ENCODE measurements around the gene SLC28A3. TPM values are rescaled to one million over a fixed set of nuclear protein-coding genes. Genes with fewer than 3 reads are reported as not detected.

Gene SLC28A3
- total RNA-seq, 1 experiment from 2014 or later, result 0.77 TPM

GRCh38 chr9:84226126-84226525, 114.4 kb downstream of the SLC28A3 start:
- DNase-seq (ENCODE audit: unreplicated experiment), result no peak
- no peaks in the 10 kb centered on the region for H3K4me1 Mint-ChIP-seq (ENCODE audit: insufficient read depth, unreplicated experiment)
- no peaks in the 10 kb centered on the region for H3K27me3 Mint-ChIP-seq (ENCODE audit: insufficient read depth, unreplicated experiment)
- no peak for TF ChIP-seq CTCF (IDR thresholded peaks at IDR 0.05; ENCODE audit: unreplicated experiment)
- H3K36me3 Mint-ChIP-seq (ENCODE audit: insufficient read depth, unreplicated experiment), result no peaks in the 10 kb centered on the region
- no peaks in the 10 kb centered on the region for H3K9me3 Mint-ChIP-seq (ENCODE audit: unreplicated experiment)
- intact Hi-C loops (cut with micrococcal nuclease), result no loop called here
- ChIA-PET POLR2A (interaction anchor here (0.7 kb wide), 1 partner anchor 226 kb away, joined by 3 read pairs; no protein-coding TSS in a partner anchor), CTCF (interaction anchor here (0.7 to 0.9 kb wide), 2 partner anchors 14 to 577 kb away, joined by 3 to 4 read pairs; no protein-coding TSS in a partner anchor)
- no TSS peak for BruUV-seq (replicated peaks)
- H3K4me3 Mint-ChIP-seq (ENCODE audit: unreplicated experiment), result no peak overlapping the region
- H3K27ac Mint-ChIP-seq (ENCODE audit: low read depth, unreplicated experiment), result no peak overlapping the region
